HepG2 (cell line): ENCODE measurements around the gene AK2. TPM values are rescaled to one million over a fixed set of nuclear protein-coding genes. Genes with fewer than 3 reads are reported as not detected.

ENCODE experiments used
- ATAC-seq: fragments of 200-7000 bp; cut with Tn5 transposase; 3 replicates; pipeline ENCODE4 v1.9.1; 2020; ENCODE audit warnings: mild to moderate bottlenecking, moderate library complexity
- BruUV-seq: library from RNA; stranded (reverse); fragments of 400-500 nt; replicated peaks from 2 replicates; lab custom pipeline; 2021; lab: Mats Ljungman, UMichigan
- CTCF ChIA-PET: fragments of 300-600 bp; formaldehyde crosslinking; extraction: SDS; loops from one replicate; lab custom pipeline; 2021; ENCODE audit warnings: low total read pairs, inconsistent platforms, low intra/inter-chr PET ratio; lab: Yijun Ruan, JAX
- POLR2A ChIA-PET: fragments of 350-600 bp; sonication (Branson Sonifier 250); formaldehyde crosslinking; loops from one replicate; lab custom pipeline; 2020; ENCODE audit warnings: antibody characterized with exemption, inconsistent platforms; lab: Yijun Ruan, JAX
- DNase-seq: peaks from one replicate; pipeline ENCODE4 v3.0.0-alpha.2; 2015; ENCODE audit warnings: low spot score
- FAIRE-seq: peaks from 3 replicates; lab custom pipeline; 2011; peaks lifted over from hg19 to GRCh38; lab: Jason Lieb, UNC
- H2AFZ ChIP-seq: one replicate; pipeline ENCODE4 v1.6.1; 2011; ENCODE audit warnings: low read length, inconsistent platforms
- H3K27ac ChIP-seq: fragments of 300-600 bp; 3 replicates; pipeline ENCODE4 v1.8.0; 2011; ENCODE audit warnings: mixed run types, mild to moderate bottlenecking, mixed read lengths, low read length, inconsistent platforms; ENCODE audit not compliant: insufficient read depth; ENCODE audit errors: extremely low read length
- H3K27me3 ChIP-seq, 2 experiments: fragments of 200-600 bp in 1 of 2; 2 replicates in 1 of 2; 3 replicates in 1 of 2; pipeline versions ENCODE4 v1.6.0 to v1.8.0; 2011; ENCODE audit warnings: low read length in 2 of 2, mild to moderate bottlenecking in 2 of 2, moderate library complexity in 2 of 2, inconsistent platforms in 1 of 2; ENCODE audit not compliant: insufficient read depth in 2 of 2, control insufficient read depth in 1 of 2
- H3K36me3 ChIP-seq, 2 experiments: fragments of 200-600 bp in 1 of 2; replicated peaks in 1 of 2; 2 replicates in 1 of 2; 3 replicates in 1 of 2; pipeline versions ENCODE4 v1.5.1 to v1.8.0; 2011; ENCODE audit warnings: low read length in 2 of 2, inconsistent platforms in 1 of 2; ENCODE audit not compliant: insufficient read depth in 2 of 2, control insufficient read depth in 1 of 2
- H3K4me1 ChIP-seq: 2 replicates; pipeline ENCODE4 v1.5.1; 2012; ENCODE audit warnings: low read length, inconsistent platforms; ENCODE audit not compliant: insufficient read depth
- H3K4me2 ChIP-seq: 2 replicates; pipeline ENCODE4 v1.6.0; 2011; ENCODE audit warnings: low read depth, low read length, inconsistent platforms
- H3K4me3 ChIP-seq, 3 experiments: fragments of 200-600 bp in 1 of 3; sonication (generic), shearing (Covaris generic) in 1 of 3; replicated peaks in 1 of 3; 2 replicates each; pipeline ENCODE4 v1.5.1; 2011 to 2016; ENCODE audit warnings: low read length in 3 of 3, inconsistent platforms in 2 of 3, low read depth in 2 of 3, mild to moderate bottlenecking in 2 of 3, control low read depth in 1 of 3, mixed read lengths in 1 of 3; ENCODE audit not compliant: insufficient read depth in 1 of 3
- H3K79me2 ChIP-seq: one replicate; pipeline ENCODE4 v1.6.1; 2011; ENCODE audit warnings: low read length, inconsistent platforms; ENCODE audit not compliant: insufficient read depth
- H3K9ac ChIP-seq: 2 replicates; pipeline ENCODE4 v1.6.0; 2011; ENCODE audit warnings: mild to moderate bottlenecking, low read depth, low read length, inconsistent platforms; ENCODE audit not compliant: insufficient read depth
- H3K9me3 ChIP-seq: 2 replicates; pipeline ENCODE4 v1.5.1; 2012; ENCODE audit warnings: mild to moderate bottlenecking, low read length
- H4K20me1 ChIP-seq: 2 replicates; pipeline ENCODE4 v1.6.0; 2011; ENCODE audit warnings: inconsistent platforms, mild to moderate bottlenecking, low read length, moderate library complexity; ENCODE audit not compliant: insufficient read depth
- NFATC3 ChIP-seq: sonication (generic); formaldehyde crosslinking; IDR thresholded peaks from 2 replicates; pipeline ENCODE4 v1.5.1; 2020; ENCODE audit warnings: mild to moderate bottlenecking, missing genetic modification reagents
- NONO ChIP-seq, 2 experiments: fragments of 450-650 bp in 1 of 2; sonication (generic) in 1 of 2; formaldehyde crosslinking in 1 of 2; IDR thresholded peaks in 1 of 2; conservative IDR thresholded peaks in 1 of 2; 2 replicates each; pipeline versions ENCODE4 v1.6.1 to v1.8.0; 2017 to 2022; ENCODE audit warnings: mild to moderate bottlenecking in 1 of 2, missing genetic modification reagents in 1 of 2, moderate library complexity in 1 of 2
- SRSF1 ChIP-seq: fragments of 200-400 bp; formaldehyde crosslinking; optimal IDR thresholded peaks from 2 replicates; pipeline ENCODE3; 2017; ENCODE audit warnings: mild to moderate bottlenecking, low read depth, low read length, moderate library complexity
- TCF7L2 ChIP-seq: IDR thresholded peaks from 2 replicates; pipeline ENCODE4 v1.6.1; 2011; ENCODE audit warnings: mild to moderate bottlenecking, low read depth, low read length, moderate library complexity
- ZNF224 ChIP-seq: sonication (generic); formaldehyde crosslinking; IDR thresholded peaks from 2 replicates; pipeline ENCODE4 v1.5.0; 2020; ENCODE audit warnings: mild to moderate bottlenecking, missing genetic modification reagents
- ZNF709 ChIP-seq: sonication (generic); formaldehyde crosslinking; IDR thresholded peaks from 2 replicates; pipeline ENCODE4 v1.5.0; 2020; ENCODE audit warnings: mild to moderate bottlenecking, missing genetic modification reagents
- ZNF879 ChIP-seq: sonication (generic); formaldehyde crosslinking; IDR thresholded peaks from 2 replicates; pipeline ENCODE4 v1.8.1; 2023; ENCODE audit warnings: missing genetic modification reagents
- WGBS: methylation state at CpG from one replicate; pipeline ENCODE4 v1.1.6; 2017; ENCODE audit warnings: low lambda C conversion rate; 5-methylcytosine and 5-hydroxymethylcytosine counted together
- in situ Hi-C: cut with HindIII; loops from 2 replicates; pipeline ENCODE4 v1.10.0; 2017; ENCODE audit warnings: low pct_unique_long_range_greater_than_20kb; ENCODE audit not compliant: extremely low pct_ligation_motif_present
- intact Hi-C: fragments of 100-400 bp; cut with micrococcal nuclease; formaldehyde crosslinking; loops from one replicate; pipeline ENCODE4 v1.10.0; 2022; ENCODE audit not compliant: unreplicated experiment
- polyA plus RNA-seq, 8 experiments: library from polyadenylated mRNA; depleted of rRNA in 3 of 8; stranded (reverse) in 7 of 8; unstranded in 1 of 8; fragments of >200 nt; fragmentation: Illumina TruSeq in 4 of 8; extraction: Trizol in 4 of 8; gene quantifications; 2 replicates each; pipeline versions ENCODE4 v1.2.1 to v1.2.3, GENCODE V29; 2011 to 2016; ENCODE audit warnings: low read depth in 4 of 8, missing spikeins in 1 of 8, mixed read lengths in 1 of 8; ENCODE audit not compliant: insufficient read depth in 1 of 8
- total RNA-seq, 5 experiments: library from RNA; depleted of rRNA; stranded (reverse); fragments of >200 nt; fragmentation: Illumina TruSeq; extraction: Trizol; gene quantifications; 2 replicates each; pipeline ENCODE4 v1.2.3, GENCODE V29; 2016; ENCODE audit warnings: low read depth in 1 of 5
- TF ChIP-seq, protein P1 (sequence below): IDR thresholded peaks from 2 replicates; pipeline ENCODE4 v1.6.1; 2018; ENCODE audit warnings: missing genetic modification reagents
- TF ChIP-seq, protein P2 (sequence below): sonication (generic); formaldehyde crosslinking; IDR thresholded peaks from 2 replicates; pipeline ENCODE4 v1.9.0; 2021; ENCODE audit warnings: missing genetic modification reagents, borderline replicate concordance
- TF ChIP-seq, protein P3 (sequence below): IDR thresholded peaks from 2 replicates; pipeline ENCODE4 v1.6.1; 2012; ENCODE audit warnings: inconsistent platforms
- TF ChIP-seq, protein P4 (sequence below): sonication (generic); formaldehyde crosslinking; IDR thresholded peaks from 2 replicates; pipeline ENCODE4 v1.4.0; 2020; ENCODE audit warnings: missing genetic modification reagents; ENCODE audit errors: not compliant biosample characterization

The AK2 gene
- total and polyA plus RNA-seq, 2 of the 13 experiments (the other 11 are each of a cell fraction or from before 2014, with no cell fraction given) = 170 to 188 TPM

DNA sequence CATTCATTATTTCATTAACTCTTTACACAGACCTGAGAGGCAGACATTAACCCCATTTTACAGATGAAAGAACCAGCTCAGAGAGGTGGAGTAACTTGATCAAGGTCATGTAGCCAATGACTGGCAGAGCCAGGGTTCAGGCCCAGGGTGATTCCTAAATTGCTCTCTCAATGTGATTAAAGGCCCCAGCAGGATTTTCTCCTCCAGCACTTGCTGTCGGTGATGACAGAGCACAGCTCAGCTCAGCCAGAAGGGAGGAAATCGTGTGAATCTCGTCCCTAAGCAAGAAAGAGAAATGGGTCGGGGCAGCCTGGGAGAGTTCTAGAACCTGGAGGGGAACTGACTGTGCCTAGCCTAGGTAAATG lies 52.6 kb downstream of the AK2 start:
- DNase-seq (no peak), FAIRE-seq (no peak), ATAC-seq (no peak)
- POLR2A ChIA-PET = interaction anchor here (2.3 kb wide), 1 partner anchor 19 kb away, joined by 5 read pairs; the partner anchor contains the start of gene RNF19B
- Histone ChIP-seq H3K4me1 (peaks cover 12% of the 10 kb centered on the region), H2AFZ (no peak overlapping the region), H4K20me1 (no peaks in the 10 kb centered on the region), H3K79me2 (no peaks in the 10 kb centered on the region), H3K4me3 (no peak overlapping the region), H3K4me2 (no peak overlapping the region), H3K36me3 (no peaks in the 10 kb centered on the region), H3K9me3 (no peaks in the 10 kb centered on the region), H3K27me3 (no peaks in the 10 kb centered on the region; a peak in 2 of 5 replicates), H3K27ac (no peak overlapping the region), H3K9ac (no peak overlapping the region)
- intact Hi-C loops = no loop called here
- no peak for TF ChIP-seq NFATC3 (CRISPR knock-in tag)
- TF ChIP-seq, protein P1, sequence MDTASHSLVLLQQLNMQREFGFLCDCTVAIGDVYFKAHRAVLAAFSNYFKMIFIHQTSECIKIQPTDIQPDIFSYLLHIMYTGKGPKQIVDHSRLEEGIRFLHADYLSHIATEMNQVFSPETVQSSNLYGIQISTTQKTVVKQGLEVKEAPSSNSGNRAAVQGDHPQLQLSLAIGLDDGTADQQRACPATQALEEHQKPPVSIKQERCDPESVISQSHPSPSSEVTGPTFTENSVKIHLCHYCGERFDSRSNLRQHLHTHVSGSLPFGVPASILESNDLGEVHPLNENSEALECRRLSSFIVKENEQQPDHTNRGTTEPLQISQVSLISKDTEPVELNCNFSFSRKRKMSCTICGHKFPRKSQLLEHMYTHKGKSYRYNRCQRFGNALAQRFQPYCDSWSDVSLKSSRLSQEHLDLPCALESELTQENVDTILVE = no peak
- TF ChIP-seq ZNF879 (CRISPR knock-in tag) = no peak
- no peak for TF ChIP-seq SRSF1
- BruUV-seq = no TSS peak
- CTCF ChIA-PET = no interaction called here
- in situ Hi-C loops = no loop called here
- WGBS = 35% methylated on average over 4 of the region's 4 CpGs

DNA sequence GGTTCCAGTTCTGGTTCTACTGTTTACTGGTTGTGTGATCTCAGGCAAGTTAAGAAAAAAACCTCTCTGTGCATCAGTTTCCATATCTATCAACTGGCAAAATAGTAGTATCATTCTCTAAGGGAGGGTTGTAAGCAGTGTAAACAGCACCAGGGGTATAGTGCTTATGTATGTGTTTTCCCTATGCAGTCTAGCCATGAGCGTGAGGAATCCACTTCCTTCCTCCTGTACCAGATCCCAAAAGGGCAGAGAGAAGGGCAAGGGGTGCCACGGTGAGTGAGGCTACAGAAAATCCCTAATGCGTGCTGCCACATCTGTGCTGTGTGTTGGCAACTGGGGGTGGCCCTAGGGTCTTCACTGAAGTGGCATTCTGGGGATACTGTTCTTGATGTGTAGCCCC lies 53.7 kb downstream of the AK2 start:
- Histone ChIP-seq H2AFZ (no peak overlapping the region), H3K4me1 (peaks cover 12% of the 10 kb centered on the region), H3K9me3 (no peaks in the 10 kb centered on the region), H3K4me2 (no peak overlapping the region), H3K4me3 (no peak overlapping the region), H3K27me3 (no peaks in the 10 kb centered on the region; a peak in 2 of 5 replicates), H4K20me1 (no peaks in the 10 kb centered on the region), H3K79me2 (no peaks in the 10 kb centered on the region), H3K36me3 (no peaks in the 10 kb centered on the region), H3K27ac (no peak overlapping the region), H3K9ac (no peak overlapping the region)
- in situ Hi-C loops (no loop called here), intact Hi-C loops (no loop called here)
- no TSS peak for BruUV-seq
- FAIRE-seq (no peak), DNase-seq (no peak), ATAC-seq (no peak)
- CTCF ChIA-PET = no interaction called here
- WGBS = 29% methylated on average over 3 of the region's 3 CpGs
- POLR2A ChIA-PET = no interaction called here
- TF ChIP-seq NFATC3 (CRISPR knock-in tag) (no peak), ZNF224 (CRISPR knock-in tag) (no peak), NONO (IDR thresholded peaks at IDR 0.05) (no peak), NONO (CRISPR knock-in tag; conservative IDR thresholded peaks at IDR 0.05) (no peak), ZNF709 (CRISPR knock-in tag) (no peak), TCF7L2 (no peak)
- TF ChIP-seq, protein P2, sequence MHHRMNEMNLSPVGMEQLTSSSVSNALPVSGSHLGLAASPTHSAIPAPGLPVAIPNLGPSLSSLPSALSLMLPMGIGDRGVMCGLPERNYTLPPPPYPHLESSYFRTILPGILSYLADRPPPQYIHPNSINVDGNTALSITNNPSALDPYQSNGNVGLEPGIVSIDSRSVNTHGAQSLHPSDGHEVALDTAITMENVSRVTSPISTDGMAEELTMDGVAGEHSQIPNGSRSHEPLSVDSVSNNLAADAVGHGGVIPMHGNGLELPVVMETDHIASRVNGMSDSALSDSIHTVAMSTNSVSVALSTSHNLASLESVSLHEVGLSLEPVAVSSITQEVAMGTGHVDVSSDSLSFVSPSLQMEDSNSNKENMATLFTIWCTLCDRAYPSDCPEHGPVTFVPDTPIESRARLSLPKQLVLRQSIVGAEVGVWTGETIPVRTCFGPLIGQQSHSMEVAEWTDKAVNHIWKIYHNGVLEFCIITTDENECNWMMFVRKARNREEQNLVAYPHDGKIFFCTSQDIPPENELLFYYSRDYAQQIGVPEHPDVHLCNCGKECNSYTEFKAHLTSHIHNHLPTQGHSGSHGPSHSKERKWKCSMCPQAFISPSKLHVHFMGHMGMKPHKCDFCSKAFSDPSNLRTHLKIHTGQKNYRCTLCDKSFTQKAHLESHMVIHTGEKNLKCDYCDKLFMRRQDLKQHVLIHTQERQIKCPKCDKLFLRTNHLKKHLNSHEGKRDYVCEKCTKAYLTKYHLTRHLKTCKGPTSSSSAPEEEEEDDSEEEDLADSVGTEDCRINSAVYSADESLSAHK (CRISPR knock-in tag) = no peak
- TF ChIP-seq, protein P3, sequence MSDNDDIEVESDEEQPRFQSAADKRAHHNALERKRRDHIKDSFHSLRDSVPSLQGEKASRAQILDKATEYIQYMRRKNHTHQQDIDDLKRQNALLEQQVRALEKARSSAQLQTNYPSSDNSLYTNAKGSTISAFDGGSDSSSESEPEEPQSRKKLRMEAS = no peak
- TF ChIP-seq, protein P4, sequence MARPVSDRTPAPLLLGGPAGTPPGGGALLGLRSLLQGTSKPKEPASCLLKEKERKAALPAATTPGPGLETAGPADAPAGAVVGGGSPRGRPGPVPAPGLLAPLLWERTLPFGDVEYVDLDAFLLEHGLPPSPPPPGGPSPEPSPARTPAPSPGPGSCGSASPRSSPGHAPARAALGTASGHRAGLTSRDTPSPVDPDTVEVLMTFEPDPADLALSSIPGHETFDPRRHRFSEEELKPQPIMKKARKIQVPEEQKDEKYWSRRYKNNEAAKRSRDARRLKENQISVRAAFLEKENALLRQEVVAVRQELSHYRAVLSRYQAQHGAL (CRISPR knock-in tag) = no peak
